GM12801 (cell line): ENCODE measurements around the gene GIMAP1.

Experiments used
- CTCF ChIP-seq: IDR thresholded peaks from one replicate; pipeline ENCODE4 v1.5.1; 2011; ENCODE audit warnings: control low read depth; ENCODE audit not compliant: insufficient read length; ENCODE audit errors: extremely low read depth

Gene GIMAP1

GRCh38 chr7:150731916-150732315 is 15.5 kb downstream of the GIMAP1 start:
- TF ChIP-seq CTCF = no peak

- TF ChIP-seq CTCF = no peak
These were observed 16.5 kb downstream of the GIMAP1 start for GRCh38 chr7:150732786-150733481.

DNA sequence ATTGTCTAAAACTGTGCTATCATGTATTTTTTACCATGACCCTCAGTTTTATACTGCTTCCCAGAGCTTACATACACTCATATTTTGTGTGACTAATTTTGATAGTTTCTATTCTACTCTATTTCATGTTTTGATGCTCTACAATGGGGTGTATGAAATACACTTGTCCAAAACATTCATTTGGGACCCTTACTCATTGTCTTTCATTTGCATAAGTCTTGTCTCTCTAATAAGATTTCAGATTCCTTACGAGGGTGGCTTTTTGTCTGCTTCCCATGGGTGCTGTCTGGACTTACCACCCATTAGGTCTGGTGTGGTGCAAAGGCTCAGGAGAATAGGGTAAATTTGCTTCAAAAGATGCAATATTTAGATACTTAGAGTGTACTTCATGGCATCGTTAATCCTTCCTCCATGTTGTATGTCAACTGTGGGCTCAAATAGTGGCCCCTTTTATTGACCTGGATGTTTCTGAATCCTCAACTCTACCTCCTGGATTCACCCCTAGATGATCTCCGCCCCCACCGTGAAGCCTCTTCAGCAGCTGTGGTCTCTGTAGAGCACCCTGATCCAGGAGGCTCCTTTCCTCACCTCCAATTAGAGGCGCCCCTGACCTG is 17.2 kb downstream of the GIMAP1 start:
- no peak for TF ChIP-seq CTCF

- TF ChIP-seq CTCF = no peak
These were observed 17.8 kb downstream of the GIMAP1 start for GRCh38 chr7:150734254-150734653.

DNA sequence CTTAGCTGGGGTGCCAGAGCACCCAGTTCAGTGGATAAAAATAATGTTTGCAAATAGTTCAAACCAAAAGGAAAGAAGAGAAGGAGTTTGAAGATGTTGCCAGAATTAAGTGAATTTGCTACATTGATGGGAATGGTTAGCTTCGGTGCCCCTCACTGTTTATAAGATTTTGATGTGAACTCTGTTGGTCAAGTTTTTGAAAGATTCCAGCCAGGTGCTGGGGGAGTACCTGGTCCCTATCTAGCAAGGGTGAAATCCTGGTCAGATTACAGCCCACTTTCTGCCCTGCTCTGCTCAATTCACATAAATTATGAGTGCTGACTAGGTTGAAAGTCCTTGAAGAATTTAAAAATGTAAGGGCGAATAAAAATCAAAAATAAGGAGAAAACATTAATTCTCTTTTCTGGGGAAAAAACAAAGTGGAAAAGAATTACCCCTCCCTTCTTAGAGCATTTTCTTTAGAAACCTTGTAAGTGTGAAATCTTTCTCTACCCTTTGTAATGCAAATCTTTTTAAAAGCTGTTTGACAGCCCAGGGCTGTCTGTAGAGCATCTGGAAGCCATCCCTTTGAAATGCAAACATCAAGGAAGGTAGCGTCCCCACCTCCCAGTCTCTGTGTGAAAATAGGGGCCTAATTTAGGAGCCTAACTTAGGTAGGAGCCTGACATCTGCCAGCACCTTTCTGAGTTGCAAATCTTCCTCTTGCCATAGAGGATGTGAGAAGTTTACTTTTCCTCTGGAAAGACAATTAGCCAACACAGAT is 19.4 kb downstream of the GIMAP1 start:
- TF ChIP-seq CTCF = no peak

DNA sequence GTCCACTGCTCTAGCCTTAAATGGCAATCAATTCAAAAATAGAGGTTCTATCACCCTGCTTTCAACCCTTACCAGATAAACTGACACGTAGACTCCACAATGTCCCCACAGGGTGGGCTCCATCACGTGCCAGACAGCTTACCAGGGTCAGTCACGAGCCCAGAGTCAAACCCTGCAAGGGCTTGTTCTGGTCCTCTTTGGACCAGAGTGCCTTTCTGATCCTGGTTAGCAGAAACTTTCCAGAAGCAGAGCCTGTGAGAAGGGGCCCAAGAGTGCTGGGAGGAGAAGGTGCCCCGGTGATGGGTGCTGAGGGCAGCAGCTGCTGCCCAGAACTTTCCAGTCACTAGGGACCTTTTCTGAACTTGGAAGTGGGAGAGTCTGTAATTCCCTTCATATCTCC is 20.5 kb downstream of the GIMAP1 start:
- no peak for TF ChIP-seq CTCF

DNA sequence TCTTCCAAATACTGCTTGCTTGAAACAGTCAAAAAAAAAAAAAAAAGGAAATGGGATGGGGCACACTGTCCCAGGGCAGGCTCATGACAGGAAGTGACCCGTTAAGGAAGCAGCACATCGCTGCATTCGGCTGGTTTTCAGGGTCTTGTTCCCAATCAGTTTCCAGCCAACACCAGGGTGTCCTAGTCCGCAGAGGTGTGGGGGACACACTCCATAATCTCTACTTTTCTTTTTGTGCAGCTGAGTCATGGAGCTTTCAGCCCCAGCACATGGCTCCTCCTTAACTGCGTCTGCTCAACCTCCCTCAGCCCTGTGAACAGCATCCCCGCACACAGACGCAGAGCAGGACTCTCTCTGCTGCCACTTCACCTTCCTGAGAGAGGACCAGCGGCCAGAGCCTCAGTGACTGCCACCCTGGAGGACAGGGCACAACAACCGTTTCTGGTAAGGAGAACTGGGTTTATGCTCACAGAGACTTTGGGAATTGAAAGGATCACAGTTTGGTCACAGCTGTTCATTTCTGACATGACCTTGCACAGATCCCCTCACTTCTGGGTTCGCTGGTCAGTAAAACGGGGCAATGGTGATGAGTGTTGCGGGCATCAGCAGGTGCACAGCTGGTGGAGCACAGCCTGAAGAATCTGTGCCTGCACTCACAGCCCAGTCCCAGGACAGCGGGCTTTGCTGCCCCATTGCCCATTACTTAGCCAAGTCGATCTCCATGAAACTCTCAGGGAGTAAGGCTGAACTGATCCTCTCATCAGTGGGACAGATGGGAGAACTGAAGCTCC is 21.0 kb downstream of the GIMAP1 start, which contains the start of gene GIMAP5:
Gene GIMAP5, plus strand, starts transcription at position 154 of the 791 bp plus-strand sequence. CDS start 3,467 bp downstream, outside the sequence.
- TF ChIP-seq CTCF = no peak
